Caki2 (cell line): ENCODE data around the gene HOXA6. TPM values are rescaled to one million over a fixed set of nuclear protein-coding genes. Genes with fewer than 3 reads are reported as not detected.

Source experiments
- DNase-seq: peaks from one replicate; pipeline ENCODE4 v3.0.0-alpha.2; 2015; ENCODE audit warnings: low read depth
- in situ Hi-C: cut with HindIII; loops from 2 replicates; pipeline ENCODE4 v1.10.0; 2016; ENCODE audit warnings: low sequenced_read_pairs, low pct_unique_long_range_greater_than_20kb, mixed read lengths
- total RNA-seq: library from RNA; depleted of rRNA; stranded (reverse); fragments of >200 nt; shearing (Covaris generic); gene quantifications from 2 replicates; pipeline ENCODE4 v1.2.3, GENCODE V29; 2014; ENCODE audit warnings: low replicate concordance

Gene HOXA6
- total RNA-seq, 1 experiment from 2014 or later, result 1.2 TPM

- DNase-seq, result no peak
- in situ Hi-C loops, result no loop called here
Measured at GRCh38 chr7:27145165-27145913, 2.2 kb downstream of the HOXA6 start.

GRCh38 chr7:27144781-27145164 lies 2.8 kb downstream of the HOXA6 start:
- in situ Hi-C loops, result no loop called here

GRCh38 chr7:27143950-27144780 lies 3.4 kb downstream of the HOXA6 start:
- in situ Hi-C loops, result no loop called here
- no peak for DNase-seq

More at GRCh38 chr7:27144781-27145164, 2.8 kb downstream of the HOXA6 start:
- DNase-seq, result no peak

GRCh38 chr7:27143023-27143949 lies 4.3 kb downstream of the HOXA6 start, which contains the start of gene HOXA5:
Gene HOXA5, minus strand, starts transcription at chr7:27143681. Its CDS starts 74 bp downstream, at chr7:27143607.
- DNase-seq, result peak; percentile 97
- in situ Hi-C loops, result no loop called here

GRCh38 chr7:27142580-27143022 lies 5.0 kb downstream of the HOXA6 start:
- in situ Hi-C loops, result no loop called here
- peak; percentile 58 for DNase-seq

- in situ Hi-C loops, result no loop called here
- DNase-seq, result peak; percentile 73
Measured at GRCh38 chr7:27141923-27142579, 5.5 kb downstream of the HOXA6 start.

- DNase-seq, result no peak
- in situ Hi-C loops, result no loop called here
Measured at GRCh38 chr7:27141137-27141922, 6.2 kb downstream of the HOXA6 start.

- in situ Hi-C loops, result no loop called here
Measured at GRCh38 chr7:27140126-27140857, 7.3 kb downstream of the HOXA6 start.

GRCh38 chr7:27139334-27140125 lies 8.0 kb downstream of the HOXA6 start:
- DNase-seq, result no peak
- in situ Hi-C loops, result no loop called here

More at GRCh38 chr7:27140126-27140857, 7.3 kb downstream of the HOXA6 start:
- DNase-seq, result no peak

GRCh38 chr7:27138985-27139333 lies 8.6 kb downstream of the HOXA6 start:
- in situ Hi-C loops, result no loop called here
- no peak for DNase-seq

- DNase-seq, result no peak
- in situ Hi-C loops, result no loop called here
Measured at GRCh38 chr7:27138472-27138871, 9.1 kb downstream of the HOXA6 start.

- in situ Hi-C loops, result no loop called here
- DNase-seq, result peak; percentile 75
Measured at GRCh38 chr7:27137640-27138315, 9.8 kb downstream of the HOXA6 start.

- DNase-seq, result peak; percentile 59
- in situ Hi-C loops, result no loop called here
Measured at GRCh38 chr7:27134392-27134791, 13.2 kb downstream of the HOXA6 start.

- in situ Hi-C loops, result no loop called here
- peak; percentile 92 for DNase-seq
Measured at GRCh38 chr7:27133409-27134231, 14.0 kb downstream of the HOXA6 start.

- no peak for DNase-seq
- in situ Hi-C loops, result no loop called here
Measured at GRCh38 chr7:27132978-27133377, 14.6 kb downstream of the HOXA6 start.
